Endothelial cell of hepatic sinusoid (primary cell): ENCODE measurements around the gene ADAMTS13.
"Not testable (repeated sequence)": the region's sequence is repeated elsewhere in the genome, so short reads cannot be mapped to it uniquely, and the experiment has no call there.

Source experiments
- in situ Hi-C: cut with HindIII; loops from 2 replicates; pipeline ENCODE4 v1.10.0; 2017; ENCODE audit warnings: low sequenced_read_pairs

Gene ADAMTS13

DNA sequence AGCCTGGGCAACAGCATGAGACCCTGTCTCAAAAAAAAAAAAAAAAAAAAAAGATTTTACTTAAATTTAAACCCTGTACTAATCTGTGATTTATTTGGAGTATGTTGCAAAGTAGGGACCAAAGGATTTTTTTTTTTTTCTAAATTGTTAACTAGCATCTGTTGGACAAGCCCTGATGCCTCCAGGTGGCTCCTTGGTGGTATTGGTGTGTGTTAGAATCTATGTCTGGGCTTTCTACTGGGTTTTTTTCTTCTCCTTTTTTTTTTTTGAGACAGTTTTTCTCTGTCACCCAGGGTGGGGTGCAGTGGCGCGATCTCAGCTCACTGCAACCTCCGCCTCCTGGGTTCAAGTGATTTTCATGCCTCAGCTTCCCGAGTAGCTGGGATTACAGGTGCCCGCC is 29.7 kb downstream of the ADAMTS13 start:
- in situ Hi-C loops, result not testable (repeated sequence)

DNA sequence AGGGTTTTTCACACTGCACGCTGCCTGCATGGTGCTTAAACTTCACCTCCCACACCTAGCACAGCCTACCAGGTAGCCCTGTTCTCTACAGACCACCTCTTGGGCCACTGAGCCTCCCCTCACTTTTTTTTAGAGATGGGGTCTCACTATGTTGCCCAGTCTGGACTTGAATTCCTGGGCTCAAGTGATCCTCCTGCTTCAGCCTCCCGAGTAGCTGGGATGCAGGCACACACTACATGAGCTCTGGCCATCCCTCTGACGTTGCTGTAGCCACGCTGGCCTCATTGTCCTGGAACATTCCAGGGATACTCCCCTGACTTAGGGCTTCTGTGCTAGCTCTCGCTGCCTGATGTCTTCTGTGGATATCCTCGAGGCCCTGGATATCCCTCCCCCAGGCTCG is 30.4 kb downstream of the ADAMTS13 start:
- in situ Hi-C loops, result no loop called here

DNA sequence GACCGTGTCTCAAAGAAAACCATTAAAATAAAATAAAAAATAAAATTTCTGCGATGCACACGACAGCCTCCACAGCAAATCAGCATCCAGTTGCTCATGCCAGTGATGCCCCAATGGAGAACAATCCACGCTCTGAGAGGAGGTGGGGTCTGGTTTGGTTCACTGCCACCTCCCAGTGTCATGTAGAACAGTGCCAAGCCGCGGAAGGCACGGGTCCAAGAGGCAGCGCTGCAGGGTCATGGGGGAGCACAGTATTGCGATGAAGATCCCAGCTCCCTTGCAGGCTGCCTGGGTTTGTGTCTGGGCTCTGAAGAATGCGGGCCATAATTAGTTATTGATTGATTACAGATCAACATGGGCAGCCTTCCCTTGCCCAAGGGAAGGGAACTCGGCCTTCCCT is 31.5 kb downstream of the ADAMTS13 start:
- in situ Hi-C loops, result no loop called here

DNA sequence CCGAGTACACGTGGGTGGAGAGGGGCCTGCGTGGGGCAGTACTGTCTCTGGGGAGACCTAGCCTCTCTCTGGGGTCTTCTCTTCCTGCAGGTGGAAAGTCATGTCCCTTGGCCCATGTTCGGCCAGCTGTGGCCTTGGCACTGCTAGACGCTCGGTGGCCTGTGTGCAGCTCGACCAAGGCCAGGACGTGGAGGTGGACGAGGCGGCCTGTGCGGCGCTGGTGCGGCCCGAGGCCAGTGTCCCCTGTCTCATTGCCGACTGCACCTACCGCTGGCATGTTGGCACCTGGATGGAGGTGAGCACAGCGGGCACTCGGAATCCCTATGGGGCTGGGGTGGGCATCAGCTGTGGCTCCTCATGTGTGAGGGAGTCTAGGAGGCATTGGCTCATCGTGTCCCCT is 32.2 kb downstream of the ADAMTS13 start:
- in situ Hi-C loops, result no loop called here

DNA sequence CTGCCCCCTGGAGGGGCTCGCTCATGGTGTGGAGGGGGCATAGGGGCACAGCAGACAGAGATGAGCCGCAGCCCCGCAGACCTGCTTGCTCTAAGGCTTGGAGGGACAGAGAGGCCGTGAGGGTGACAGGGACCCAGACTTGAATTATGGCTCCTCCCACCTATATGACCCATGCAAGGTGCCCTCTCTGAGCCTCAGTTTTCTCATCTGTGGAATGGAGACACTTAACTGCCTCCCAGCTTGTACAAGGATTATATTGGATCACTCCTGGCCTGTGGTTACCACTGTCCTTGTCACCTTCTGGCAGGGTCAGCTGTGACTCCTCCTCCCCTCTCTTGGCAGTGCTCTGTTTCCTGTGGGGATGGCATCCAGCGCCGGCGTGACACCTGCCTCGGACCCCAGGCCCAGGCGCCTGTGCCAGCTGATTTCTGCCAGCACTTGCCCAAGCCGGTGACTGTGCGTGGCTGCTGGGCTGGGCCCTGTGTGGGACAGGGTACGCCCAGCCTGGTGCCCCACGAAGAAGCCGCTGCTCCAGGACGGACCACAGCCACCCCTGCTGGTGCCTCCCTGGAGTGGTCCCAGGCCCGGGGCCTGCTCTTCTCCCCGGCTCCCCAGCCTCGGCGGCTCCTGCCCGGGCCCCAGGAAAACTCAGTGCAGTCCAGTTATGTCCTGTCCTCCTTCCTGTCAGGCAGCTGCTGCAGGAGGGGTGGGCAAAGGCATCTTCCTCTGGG is 32.9 kb downstream of the ADAMTS13 start:
- in situ Hi-C loops, result no loop called here

DNA sequence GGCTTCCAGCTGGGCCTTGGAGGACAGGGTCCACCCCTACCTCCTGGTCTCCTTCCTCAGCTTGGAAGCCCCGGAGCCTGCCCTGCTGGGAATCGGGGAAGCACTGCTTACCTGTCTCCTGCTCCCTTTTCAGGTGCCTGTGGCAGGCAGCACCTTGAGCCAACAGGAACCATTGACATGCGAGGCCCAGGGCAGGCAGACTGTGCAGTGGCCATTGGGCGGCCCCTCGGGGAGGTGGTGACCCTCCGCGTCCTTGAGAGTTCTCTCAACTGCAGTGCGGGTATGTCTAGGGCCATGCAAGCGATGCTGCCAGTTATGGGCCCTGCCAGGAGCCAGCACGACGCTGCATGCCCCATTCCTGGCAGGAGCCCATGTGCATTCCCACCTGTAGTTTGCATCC is 33.8 kb downstream of the ADAMTS13 start:
- in situ Hi-C loops, result no loop called here

DNA sequence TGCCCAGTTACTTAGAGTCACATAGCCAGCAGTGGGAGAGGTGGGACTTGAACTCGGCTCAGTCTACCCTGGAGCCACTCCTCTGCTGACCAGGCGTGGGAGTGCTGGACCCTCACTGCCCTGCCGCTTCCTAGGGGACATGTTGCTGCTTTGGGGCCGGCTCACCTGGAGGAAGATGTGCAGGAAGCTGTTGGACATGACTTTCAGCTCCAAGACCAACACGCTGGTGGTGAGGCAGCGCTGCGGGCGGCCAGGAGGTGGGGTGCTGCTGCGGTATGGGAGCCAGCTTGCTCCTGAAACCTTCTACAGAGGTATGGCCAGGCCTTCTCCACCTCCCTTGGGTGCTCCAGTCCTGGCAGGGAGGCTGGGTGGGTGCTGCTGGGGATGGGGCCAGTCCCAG is 34.2 kb downstream of the ADAMTS13 start:
- in situ Hi-C loops, result no loop called here

DNA sequence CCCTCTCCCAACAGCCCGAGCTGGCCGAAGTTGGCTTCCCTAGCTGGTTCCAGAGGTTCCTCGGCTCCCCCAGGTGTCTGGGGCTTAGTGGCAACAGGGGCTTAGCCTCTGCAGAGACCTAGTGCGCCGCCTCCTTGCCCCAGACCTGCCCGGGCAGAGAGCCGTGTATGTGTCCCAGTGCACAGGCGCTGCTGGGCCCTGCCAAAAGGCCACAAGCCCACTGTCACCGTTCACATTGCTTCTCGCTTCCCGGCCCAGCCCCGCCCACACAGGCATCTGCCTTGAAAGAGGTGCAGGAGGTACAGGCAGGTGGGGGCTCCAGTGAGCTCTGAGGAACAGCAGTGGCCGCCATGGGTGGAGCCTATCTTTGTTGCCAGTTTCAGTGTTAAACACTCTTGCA is 35.1 kb downstream of the ADAMTS13 start:
- in situ Hi-C loops, result no loop called here

DNA sequence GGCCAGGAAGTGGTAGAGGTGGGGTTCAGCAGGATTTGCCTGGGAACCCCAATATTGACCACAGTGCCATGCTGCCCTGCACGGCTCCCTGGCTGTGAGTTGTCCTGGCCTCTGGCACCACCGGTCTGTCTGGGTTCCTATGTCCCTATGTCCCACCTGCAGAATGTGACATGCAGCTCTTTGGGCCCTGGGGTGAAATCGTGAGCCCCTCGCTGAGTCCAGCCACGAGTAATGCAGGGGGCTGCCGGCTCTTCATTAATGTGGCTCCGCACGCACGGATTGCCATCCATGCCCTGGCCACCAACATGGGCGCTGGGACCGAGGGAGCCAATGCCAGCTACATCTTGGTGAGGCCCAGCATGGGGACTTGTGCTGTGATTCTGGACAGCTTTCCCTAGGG is 35.6 kb downstream of the ADAMTS13 start:
- in situ Hi-C loops, result no loop called here

DNA sequence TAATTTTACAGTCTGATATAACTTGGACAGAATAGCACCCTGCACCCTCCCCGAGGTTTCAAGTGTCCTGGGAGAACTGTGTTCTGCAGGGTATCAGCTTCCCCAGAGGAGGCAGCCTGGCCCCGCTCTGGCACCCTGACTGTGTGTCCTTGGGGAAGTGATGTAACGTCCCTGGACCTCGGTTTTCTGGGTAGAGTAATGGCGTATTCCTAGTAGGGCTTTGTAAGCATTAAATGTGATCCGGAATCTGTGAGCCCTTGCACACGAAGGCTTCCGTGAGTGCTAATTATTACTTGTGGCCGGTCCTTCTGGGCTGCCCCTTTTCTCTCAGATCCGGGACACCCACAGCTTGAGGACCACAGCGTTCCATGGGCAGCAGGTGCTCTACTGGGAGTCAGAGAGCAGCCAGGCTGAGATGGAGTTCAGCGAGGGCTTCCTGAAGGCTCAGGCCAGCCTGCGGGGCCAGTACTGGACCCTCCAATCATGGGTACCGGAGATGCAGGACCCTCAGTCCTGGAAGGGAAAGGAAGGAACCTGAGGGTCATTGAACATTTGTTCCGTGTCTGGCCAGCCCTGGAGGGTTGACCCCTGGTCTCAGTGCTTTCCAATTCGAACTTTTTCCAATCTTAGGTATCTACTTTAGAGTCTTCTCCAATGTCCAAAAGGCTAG is 36.6 kb downstream of the ADAMTS13 start:
- in situ Hi-C loops, result no loop called here

DNA sequence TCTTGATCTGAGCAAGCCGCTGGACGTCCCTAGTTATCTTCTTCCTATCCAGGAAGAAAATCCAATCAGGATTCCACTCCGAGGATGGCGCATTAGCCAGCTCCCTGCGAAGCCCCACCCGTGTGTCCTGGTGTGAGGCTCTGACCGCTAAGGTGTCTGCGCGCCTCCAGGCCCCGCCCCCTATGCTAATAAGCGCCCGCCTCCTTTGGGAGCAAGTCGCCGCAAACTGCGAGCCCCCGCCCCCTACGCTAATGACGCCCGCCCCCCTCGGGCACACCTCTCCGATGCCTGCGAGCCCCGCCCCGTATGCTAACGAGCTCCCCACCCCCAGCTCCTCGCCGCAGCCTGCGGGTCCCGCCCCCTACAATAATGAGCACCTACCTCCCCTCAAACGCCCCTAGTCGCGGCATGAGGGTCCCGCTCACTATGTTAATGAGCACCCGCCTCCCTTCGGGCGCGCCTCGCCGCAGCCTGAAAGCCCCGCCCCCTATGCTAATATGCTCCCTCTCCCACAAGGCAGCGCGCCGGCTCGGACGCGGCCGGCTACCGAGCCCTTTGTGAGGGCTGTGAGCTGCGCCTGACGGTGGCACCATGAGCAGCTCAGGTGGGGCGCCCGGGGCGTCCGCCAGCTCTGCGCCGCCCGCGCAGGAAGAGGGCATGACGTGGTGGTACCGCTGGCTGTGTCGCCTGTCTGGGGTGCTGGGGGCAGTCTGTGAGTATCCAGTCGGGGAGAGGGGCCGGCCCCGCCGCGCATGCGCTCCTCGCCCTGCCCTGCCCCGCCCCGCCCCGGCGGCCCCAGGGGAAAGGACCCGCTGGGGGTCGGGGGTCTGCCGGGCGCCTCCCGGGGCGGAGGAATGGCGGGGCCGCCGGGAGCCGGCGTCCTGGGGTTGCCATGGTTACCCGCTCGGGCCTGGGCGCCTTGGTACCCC is 37.6 kb downstream of the ADAMTS13 start, which contains the start of gene CACFD1:
Gene CACFD1 (plus strand): TSS at position 503 of the 929 bp plus-strand sequence. CDS start 89 bp downstream, at position 592.
- in situ Hi-C loops, result no loop called here

DNA sequence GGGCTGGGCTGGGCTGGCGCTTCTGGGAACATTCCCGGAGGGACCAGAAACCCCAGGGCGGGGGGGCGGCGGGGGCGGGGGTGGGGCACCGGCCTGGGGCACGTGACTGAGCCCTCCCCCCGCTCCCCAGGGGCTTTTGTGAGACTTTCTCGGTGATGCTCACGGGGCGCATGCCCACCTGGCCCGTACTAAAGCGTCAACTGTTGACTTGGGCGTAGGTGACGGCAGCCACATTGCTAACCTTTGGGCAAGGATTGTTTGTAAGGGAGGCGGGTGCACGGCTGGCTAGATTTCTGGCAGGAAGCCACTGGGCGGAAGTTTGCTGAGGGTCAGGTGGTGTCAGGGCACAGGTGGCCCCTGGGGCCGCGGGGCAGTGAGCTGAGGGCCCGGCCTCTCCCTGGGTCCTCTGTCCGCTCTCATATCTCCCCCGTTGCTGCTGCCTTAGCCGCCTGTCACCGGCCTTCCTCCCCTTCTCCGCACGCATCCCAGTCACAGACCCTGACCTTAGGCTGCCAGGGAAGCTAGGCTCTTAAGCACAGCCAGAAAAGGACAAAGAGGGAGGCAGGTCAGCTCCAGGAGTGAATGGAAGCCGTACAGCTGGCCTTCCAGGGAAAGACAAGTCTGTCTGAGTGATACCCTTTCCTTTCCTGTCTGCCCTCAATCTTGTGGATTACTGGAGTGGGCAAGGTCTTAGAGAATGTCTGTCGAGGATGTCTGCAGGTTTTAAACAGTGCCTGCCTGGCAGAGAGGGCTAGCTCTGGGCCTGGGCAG is 38.4 kb downstream of the ADAMTS13 start:
- in situ Hi-C loops, result no loop called here

DNA sequence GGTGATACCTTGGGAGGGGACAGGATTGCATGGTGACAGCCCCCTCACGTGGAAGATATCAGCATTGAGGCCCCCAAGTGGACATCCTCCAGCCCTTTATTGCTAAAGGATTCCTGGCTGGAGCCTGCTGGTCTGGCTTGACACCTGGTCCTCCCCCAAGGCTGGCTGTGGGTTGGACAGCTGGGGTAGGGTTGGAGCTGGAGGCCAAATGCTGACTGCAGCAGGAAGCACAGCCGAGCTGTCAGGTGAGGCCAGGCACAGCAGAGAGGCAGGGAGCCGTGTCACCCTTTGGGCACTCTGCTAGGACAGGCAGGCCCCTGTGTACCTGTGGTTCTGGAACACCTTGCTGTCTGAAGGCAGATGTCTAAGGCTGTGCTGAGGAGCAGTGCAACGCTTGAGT is 39.8 kb downstream of the ADAMTS13 start:
- in situ Hi-C loops, result no loop called here

DNA sequence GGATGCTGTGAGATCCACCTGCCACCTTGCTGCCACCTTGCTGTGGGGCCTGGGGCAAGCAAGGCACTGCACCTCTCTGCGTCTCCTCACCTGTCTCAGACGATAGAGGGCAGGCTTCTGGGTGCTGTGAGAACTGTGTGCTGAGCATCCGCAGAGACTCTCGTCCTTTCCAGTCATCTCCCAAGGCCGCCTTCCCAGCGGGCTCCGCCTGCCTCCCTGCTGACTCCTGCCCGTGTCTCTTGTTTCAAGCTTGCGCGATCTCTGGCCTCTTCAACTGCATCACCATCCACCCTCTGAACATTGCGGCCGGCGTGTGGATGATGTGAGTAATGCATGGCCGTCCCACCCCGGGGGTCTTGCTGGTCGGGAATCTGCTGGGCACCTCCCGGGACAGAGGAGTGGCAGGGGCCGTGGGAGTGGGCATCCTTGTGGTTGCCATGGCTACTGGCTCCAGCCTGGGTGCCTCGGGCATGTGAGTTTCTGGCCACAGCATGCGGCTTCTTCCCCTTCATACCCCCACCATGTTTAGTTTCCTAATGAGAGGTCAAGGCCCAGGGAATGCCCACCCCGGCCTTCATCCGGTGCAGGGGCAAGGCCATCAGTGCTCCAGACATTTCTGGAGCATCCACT is 41.2 kb downstream of the ADAMTS13 start:
- in situ Hi-C loops, result no loop called here

DNA sequence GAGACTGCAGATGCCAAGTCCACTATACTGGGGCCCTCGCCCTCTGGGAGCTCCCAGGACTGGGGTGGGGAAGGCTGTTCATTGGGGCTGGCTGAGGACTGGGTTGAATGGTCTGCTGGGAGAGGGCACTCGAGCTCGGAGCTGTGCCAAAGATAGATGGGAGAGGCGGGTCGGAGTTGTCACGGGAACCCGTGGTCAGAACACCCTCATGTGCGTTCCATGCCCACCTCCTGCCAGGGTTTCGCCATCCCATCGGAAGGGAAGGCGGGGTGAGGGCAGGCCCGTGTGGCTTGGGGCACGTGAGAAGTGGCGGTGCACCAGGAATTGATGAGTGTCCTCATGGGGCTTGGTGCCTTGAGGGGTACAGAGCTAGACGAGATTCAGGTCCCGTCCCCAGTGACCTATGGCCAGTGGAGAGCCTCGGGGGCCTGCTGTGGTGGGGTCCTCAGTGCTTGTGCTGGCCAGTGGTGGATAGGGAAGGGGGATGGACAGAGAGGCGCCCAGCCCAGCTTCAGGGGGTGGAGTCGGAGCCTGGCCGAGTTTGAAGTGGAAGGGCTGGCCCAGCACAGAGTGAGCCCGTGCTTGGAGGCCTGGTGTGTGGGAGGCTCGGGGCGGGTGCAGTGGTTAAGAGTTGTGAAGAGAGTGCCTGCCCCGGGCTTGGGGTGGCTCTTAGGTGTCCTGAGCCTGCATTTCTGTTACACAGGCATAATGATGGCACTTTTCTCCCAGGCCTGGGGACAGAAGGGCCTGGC is 41.9 kb downstream of the ADAMTS13 start:
- in situ Hi-C loops, result no loop called here

DNA sequence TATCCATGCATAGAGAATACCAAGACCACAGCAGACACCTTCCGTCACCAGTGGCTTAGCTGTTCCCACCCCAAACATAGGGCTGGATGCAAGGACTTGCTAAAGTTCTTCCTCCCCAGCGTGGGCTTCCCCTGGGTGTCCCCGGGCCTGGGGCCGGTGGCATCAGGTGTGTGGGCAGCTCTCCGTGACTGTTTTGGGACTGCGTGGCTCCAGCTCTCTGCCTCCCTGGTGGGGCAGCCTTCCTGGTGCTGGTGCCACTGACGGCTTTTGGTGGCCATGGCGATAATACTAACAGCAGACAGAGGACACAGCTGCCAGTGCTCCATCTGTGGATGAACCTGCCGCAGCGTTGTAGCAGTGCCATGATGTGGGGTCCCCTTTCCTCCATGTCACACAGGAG is 42.5 kb downstream of the ADAMTS13 start:
- in situ Hi-C loops, result loop anchor here (5.0 kb wide), 2 partner anchors 47 to 87 kb away; partner anchors contain the start of genes REXO4, STKLD1 and SURF4

DNA sequence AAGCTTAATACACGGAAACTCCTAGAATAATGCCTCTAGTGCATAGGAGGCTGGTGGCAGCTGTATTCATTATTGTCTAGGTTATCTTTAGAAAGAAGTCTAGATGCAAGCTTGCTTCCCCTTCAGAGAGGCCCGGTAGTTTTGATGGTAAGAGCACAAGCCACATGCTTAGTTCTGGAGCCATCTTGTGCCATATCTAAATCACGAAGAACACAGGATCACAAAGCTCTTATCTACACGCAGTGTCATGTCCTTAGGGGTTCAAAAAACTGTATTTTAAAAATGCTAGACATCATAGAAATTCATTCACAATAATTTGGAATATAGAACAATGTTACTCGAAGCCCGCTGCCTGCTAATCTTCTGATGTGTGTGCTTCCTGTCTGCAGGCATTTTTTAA is 43.8 kb downstream of the ADAMTS13 start:
- in situ Hi-C loops, result loop anchor here (5.0 kb wide), 2 partner anchors 49 to 89 kb away; partner anchors contain the start of genes REXO4, STKLD1 and SURF4

DNA sequence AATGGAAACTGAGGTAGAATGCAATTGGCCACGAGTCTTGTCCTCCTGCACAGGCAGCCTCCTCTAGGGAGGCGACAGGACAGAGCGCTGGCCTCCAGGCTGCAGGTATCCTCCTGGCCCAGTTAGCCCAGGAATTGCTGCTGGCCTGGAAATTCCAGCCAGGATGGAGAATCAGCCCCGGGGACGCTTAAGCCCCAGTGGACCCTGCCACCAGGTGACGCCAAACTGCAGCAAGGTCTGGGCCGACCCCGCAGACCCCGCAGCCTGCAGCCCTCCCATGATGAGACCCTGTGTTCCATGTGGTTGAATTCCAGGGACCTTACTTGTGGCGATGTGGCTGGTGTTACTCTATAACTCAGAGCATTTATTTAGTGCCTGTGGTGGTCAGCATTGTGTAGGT is 44.9 kb downstream of the ADAMTS13 start:
- in situ Hi-C loops, result loop anchor here (5.0 kb wide), 2 partner anchors 50 to 90 kb away; partner anchors contain the start of genes REXO4, STKLD1 and SURF4

DNA sequence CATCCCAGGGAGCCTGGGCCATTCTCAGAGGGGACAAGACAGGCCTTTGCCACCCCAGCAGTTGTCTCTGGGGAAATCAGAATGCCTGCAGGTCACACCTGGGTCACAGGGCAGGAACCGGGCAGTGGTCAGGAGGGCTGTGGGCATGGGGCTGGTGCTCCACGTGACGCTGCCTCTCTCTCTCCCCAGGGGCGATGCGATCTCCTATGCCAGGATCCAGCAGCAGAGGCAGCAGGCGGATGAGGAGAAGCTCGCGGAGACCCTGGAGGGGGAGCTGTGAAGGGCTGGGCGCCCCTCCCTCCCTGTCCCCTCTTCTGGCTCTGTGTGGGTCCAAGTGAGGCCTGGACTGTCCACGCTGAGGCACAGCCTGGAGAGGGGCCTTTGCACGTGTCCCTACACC is 46.2 kb downstream of the ADAMTS13 start:
- in situ Hi-C loops, result loop anchor here (5.0 kb wide), 2 partner anchors 51 to 91 kb away; partner anchors contain the start of genes REXO4, STKLD1 and SURF4
